Sigmoid colon (tissue), 3 donors: ENCODE measurements around the gene SIPA1L3.

Source experiments
- POLR2A ChIP-seq, 2 donors: fragments of 450-650 bp; IDR thresholded peaks; one replicate each; pipeline ENCODE4 v1.6.1; 2016; ENCODE audit warnings: antibody characterized with exemption in 2 of 2, mild to moderate bottlenecking in 2 of 2, moderate library complexity in 2 of 2
- TF ChIP-seq, protein P1 (sequence below), 4 experiments: fragments of 450-650 bp in 3 of 4; fragments of 200-600 bp in 1 of 4; IDR thresholded peaks; one replicate each; pipeline ENCODE4 v1.5.1; 2016 to 2019; ENCODE audit warnings: antibody characterized with exemption in 4 of 4, mild to moderate bottlenecking in 3 of 4, moderate library complexity in 2 of 4

DNA sequence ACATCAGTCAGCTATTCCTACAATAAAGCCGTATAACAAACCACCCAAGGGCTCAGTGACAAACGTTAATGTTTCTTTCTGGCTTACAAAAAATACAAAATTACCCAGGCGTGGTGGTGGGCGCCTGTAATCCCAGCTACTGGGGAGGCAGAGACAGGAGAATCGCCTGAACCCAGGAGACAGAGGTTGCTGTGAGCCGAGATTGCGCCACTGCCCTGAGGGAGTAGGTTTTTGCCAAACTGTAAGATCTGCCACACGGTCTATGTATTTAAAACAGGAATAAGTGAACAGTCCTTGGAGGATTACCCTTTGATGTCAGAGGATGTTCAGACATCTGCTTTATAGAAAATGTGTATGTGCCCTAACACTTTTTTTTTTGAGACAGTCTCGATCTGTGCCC is 211.2 kb downstream of the SIPA1L3 start:
- no peak for TF ChIP-seq POLR2A (IDR thresholded peaks at IDR 0.05)
- TF ChIP-seq, protein P1, sequence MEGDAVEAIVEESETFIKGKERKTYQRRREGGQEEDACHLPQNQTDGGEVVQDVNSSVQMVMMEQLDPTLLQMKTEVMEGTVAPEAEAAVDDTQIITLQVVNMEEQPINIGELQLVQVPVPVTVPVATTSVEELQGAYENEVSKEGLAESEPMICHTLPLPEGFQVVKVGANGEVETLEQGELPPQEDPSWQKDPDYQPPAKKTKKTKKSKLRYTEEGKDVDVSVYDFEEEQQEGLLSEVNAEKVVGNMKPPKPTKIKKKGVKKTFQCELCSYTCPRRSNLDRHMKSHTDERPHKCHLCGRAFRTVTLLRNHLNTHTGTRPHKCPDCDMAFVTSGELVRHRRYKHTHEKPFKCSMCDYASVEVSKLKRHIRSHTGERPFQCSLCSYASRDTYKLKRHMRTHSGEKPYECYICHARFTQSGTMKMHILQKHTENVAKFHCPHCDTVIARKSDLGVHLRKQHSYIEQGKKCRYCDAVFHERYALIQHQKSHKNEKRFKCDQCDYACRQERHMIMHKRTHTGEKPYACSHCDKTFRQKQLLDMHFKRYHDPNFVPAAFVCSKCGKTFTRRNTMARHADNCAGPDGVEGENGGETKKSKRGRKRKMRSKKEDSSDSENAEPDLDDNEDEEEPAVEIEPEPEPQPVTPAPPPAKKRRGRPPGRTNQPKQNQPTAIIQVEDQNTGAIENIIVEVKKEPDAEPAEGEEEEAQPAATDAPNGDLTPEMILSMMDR (IDR thresholded peaks at IDR 0.05) = no peak
